Measurements from ENCODE around the gene LAPTM4A. TPM values are rescaled to one million over a fixed set of nuclear protein-coding genes. Genes with fewer than 3 reads are reported as not detected.

The LAPTM4A gene
- total RNA-seq, 2 donors from 2014 or later, result 285 to 291 TPM

DNA sequence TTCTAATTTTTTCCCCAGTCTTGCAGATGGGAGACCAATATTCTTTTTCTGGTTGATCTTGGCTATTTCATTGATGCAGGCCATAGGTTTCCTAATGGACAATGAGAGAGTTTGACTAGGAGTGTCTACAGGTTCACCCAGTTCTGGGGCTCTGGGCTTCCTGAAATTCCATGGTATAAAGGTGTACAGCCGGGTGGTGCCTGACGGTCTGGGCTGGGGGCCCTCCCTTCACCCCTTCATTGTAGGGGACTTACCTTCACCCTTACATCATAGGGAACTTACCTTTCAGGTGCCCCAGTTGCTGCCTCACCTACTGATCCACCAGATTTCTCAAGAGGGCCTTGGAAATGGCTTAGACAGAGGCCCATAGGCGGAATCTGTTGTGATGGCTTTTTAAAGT is 13.0 kb upstream of the LAPTM4A start:
- Histone ChIP-seq H3K36me3 (ENCODE audit: control insufficient read depth, insufficient read depth, low read length) (no peaks in the 10 kb centered on the region), H3K9ac (ENCODE audit: extremely low read depth, low read length, poor library complexity, severe bottlenecking) (no peak overlapping the region), H3K4me3 (ENCODE audit: low read length) (no peak overlapping the region), H3K4me1 (ENCODE audit: control insufficient read depth, insufficient read depth, low read length) (no peaks in the 10 kb centered on the region), H3K27me3 (ENCODE audit: control insufficient read depth, insufficient read depth, low read length, poor library complexity, severe bottlenecking) (peaks cover 14% of the 10 kb centered on the region), H3K9me3 (ENCODE audit: control insufficient read depth, low read length) (peaks cover 6% of the 10 kb centered on the region), H3K27ac (ENCODE audit: low read depth, low read length) (no peak overlapping the region)
- Mint-ChIP-seq H3K9me3 (peaks cover 9% of the 10 kb centered on the region), H3K36me3 (ENCODE audit: low read depth) (no peaks in the 10 kb centered on the region), H3K4me3 (no peak overlapping the region), H3K27ac (no peak overlapping the region), H3K4me1 (no peaks in the 10 kb centered on the region), H3K27me3 (ENCODE audit: insufficient read depth) (peaks cover 38% of the 10 kb centered on the region)
- no peak for DNase-seq
- WGBS, 2 experiments (ENCODE audit: insufficient coverage in 1 of 2, insufficient read length in 1 of 2), result 93% methylated on average over 2 to 3 of the region's 3 CpGs
- TF ChIP-seq, protein P1, sequence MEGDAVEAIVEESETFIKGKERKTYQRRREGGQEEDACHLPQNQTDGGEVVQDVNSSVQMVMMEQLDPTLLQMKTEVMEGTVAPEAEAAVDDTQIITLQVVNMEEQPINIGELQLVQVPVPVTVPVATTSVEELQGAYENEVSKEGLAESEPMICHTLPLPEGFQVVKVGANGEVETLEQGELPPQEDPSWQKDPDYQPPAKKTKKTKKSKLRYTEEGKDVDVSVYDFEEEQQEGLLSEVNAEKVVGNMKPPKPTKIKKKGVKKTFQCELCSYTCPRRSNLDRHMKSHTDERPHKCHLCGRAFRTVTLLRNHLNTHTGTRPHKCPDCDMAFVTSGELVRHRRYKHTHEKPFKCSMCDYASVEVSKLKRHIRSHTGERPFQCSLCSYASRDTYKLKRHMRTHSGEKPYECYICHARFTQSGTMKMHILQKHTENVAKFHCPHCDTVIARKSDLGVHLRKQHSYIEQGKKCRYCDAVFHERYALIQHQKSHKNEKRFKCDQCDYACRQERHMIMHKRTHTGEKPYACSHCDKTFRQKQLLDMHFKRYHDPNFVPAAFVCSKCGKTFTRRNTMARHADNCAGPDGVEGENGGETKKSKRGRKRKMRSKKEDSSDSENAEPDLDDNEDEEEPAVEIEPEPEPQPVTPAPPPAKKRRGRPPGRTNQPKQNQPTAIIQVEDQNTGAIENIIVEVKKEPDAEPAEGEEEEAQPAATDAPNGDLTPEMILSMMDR (conservative IDR thresholded peaks at IDR 0.05), result no peak

DNA sequence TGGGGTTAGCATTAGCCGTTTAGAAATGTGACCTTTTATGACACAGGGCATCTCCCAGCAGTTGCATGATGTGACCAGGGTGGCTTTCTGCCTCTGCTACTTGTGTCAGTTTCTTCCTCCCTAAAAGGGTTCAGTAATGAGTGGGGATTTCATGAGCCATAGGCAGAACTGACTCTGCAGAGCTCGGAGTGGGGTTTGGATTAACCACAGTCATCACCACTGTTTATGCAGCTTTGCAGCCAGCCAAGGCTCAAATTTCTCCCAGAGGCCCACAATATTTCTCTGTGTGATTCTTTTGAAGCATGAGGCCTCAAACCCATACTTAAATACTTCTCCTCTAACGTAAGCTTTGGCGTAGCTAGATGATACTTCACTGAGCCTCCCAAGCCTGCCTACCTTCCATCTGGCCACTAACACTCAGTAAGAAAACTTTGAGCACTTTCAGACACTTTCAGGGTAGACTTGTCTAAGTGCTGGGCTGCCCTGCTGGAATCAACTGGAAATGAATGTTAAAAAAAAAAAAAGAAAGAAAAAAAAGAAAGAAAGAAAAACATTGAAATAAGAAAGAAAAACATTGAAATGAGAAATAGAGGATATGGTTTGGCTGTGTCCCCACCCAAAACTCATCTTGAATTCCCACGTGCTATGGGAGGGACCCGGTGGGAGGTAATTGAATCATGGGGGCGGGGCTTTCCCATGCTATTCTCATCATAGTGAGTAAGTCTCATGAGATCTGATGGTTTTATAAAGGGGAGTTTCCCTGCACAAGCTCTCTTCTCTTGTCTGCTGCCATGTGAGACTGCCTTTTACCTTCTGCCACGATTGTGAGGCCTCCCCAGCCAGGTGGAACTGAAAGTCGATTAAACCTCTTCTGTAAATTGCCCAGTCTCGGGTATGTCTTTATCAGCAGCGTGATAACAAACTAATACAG is 11.5 kb upstream of the LAPTM4A start:
- H3K27me3 Mint-ChIP-seq (ENCODE audit: insufficient read depth), result peaks cover 48% of the 10 kb centered on the region
- H3K27ac ChIP-seq (ENCODE audit: low read depth, low read length), result no peak overlapping the region
- H3K9me3 Mint-ChIP-seq, result peaks cover 9% of the 10 kb centered on the region
- H3K4me1 Mint-ChIP-seq, result no peaks in the 10 kb centered on the region
- H3K9ac ChIP-seq (ENCODE audit: extremely low read depth, low read length, poor library complexity, severe bottlenecking), result no peak overlapping the region
- peaks cover 6% of the 10 kb centered on the region for H3K9me3 ChIP-seq (ENCODE audit: control insufficient read depth, low read length)
- H3K4me3 ChIP-seq (ENCODE audit: low read length), result no peak overlapping the region
- no peaks in the 10 kb centered on the region for H3K36me3 Mint-ChIP-seq (ENCODE audit: low read depth)
- H3K36me3 ChIP-seq (ENCODE audit: control insufficient read depth, insufficient read depth, low read length), result no peaks in the 10 kb centered on the region
- DNase-seq, result no peak
- peaks cover 21% of the 10 kb centered on the region for H3K27me3 ChIP-seq (ENCODE audit: control insufficient read depth, insufficient read depth, low read length, poor library complexity, severe bottlenecking)
- H3K4me1 ChIP-seq (ENCODE audit: control insufficient read depth, insufficient read depth, low read length), result no peaks in the 10 kb centered on the region
- H3K27ac Mint-ChIP-seq, result no peak overlapping the region
- H3K4me3 Mint-ChIP-seq, result no peak overlapping the region
- 86 to 90% methylated on average over 5 to 11 of the region's 11 CpGs for WGBS, 2 experiments (ENCODE audit: insufficient coverage in 1 of 2, insufficient read length in 1 of 2)
- TF ChIP-seq, protein P1 (conservative IDR thresholded peaks at IDR 0.05), result no peak

DNA sequence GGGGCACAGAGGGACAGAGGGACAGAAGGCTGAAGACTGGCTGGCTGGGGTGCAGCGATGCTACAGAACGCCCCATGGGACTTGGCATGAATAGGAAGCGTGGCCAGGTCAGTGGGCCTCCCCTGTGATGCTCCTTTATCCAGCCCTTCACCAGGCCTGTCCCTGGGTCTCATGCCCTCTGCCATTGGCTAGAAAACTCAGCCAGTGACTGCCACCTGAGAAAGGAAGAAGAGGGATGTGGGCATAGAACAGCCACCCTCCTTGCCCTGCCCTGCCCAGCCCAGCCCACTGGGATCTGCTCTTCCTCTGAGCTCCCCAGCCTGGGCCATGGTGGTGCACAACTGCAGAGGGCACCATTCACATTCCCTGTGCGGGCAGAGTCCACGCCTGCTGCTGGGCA is 10.5 kb upstream of the LAPTM4A start:
- H3K9me3 Mint-ChIP-seq, result peaks cover 5% of the 10 kb centered on the region
- H3K4me1 ChIP-seq (ENCODE audit: control insufficient read depth, insufficient read depth, low read length), result no peaks in the 10 kb centered on the region
- H3K9me3 ChIP-seq (ENCODE audit: control insufficient read depth, low read length), result no peaks in the 10 kb centered on the region
- no peak overlapping the region for H3K4me3 Mint-ChIP-seq
- H3K27ac Mint-ChIP-seq, result no peak overlapping the region
- peaks cover 30% of the 10 kb centered on the region for H3K27me3 ChIP-seq (ENCODE audit: control insufficient read depth, insufficient read depth, low read length, poor library complexity, severe bottlenecking)
- H3K27me3 Mint-ChIP-seq (ENCODE audit: insufficient read depth), result peaks cover 57% of the 10 kb centered on the region
- 93 to 95% methylated on average over 3 to 5 of the region's 5 CpGs for WGBS, 2 experiments (ENCODE audit: insufficient coverage in 1 of 2, insufficient read length in 1 of 2)
- TF ChIP-seq, protein P1 (conservative IDR thresholded peaks at IDR 0.05), result no peak
- DNase-seq, result no peak
- no peak overlapping the region for H3K4me3 ChIP-seq (ENCODE audit: low read length)
- H3K4me1 Mint-ChIP-seq, result no peaks in the 10 kb centered on the region
- no peaks in the 10 kb centered on the region for H3K36me3 ChIP-seq (ENCODE audit: control insufficient read depth, insufficient read depth, low read length)
- no peak overlapping the region for H3K9ac ChIP-seq (ENCODE audit: extremely low read depth, low read length, poor library complexity, severe bottlenecking)
- H3K27ac ChIP-seq (ENCODE audit: low read depth, low read length), result no peak overlapping the region
- no peaks in the 10 kb centered on the region for H3K36me3 Mint-ChIP-seq (ENCODE audit: low read depth)

All from endodermal cell (in vitro differentiated cells).